HEK293 (cell line): ENCODE data around the gene PCDHB1.

Experiments
- CTCF ChIA-PET: fragments of 350-600 bp; formaldehyde crosslinking; extraction: SDS; loops from one replicate; lab custom pipeline; 2021; ENCODE audit warnings: antibody characterized with exemption; lab: Yijun Ruan, JAX
- POLR2A ChIA-PET: fragments of 300-600 bp; formaldehyde crosslinking; extraction: SDS; loops from one replicate; lab custom pipeline; 2020; ENCODE audit warnings: antibody characterized with exemption, inconsistent platforms; lab: Yijun Ruan, JAX
- H3K27ac ChIP-seq: fragments of 200-500 bp; sonication (Bioruptor generic); 2 replicates; pipeline ENCODE4 v1.5.1; 2014; ENCODE audit warnings: low read depth, low read length, control low read depth, inconsistent platforms; ENCODE audit errors: extremely low read depth
- H3K36me3 ChIP-seq, 2 experiments: fragments of 200-500 bp in 1 of 2; sonication (Bioruptor generic) in 1 of 2; 1 replicate in 1 of 2; 2 replicates in 1 of 2; pipeline ENCODE4 v1.5.1; 2014 to 2017; ENCODE audit warnings: inconsistent platforms in 2 of 2, low read length in 2 of 2; ENCODE audit not compliant: control insufficient read depth in 2 of 2, insufficient read depth in 1 of 2
- H3K4me1 ChIP-seq: fragments of 200-500 bp; sonication (Bioruptor generic); 2 replicates; pipeline ENCODE4 v1.5.1; 2014; ENCODE audit warnings: mild to moderate bottlenecking, low read length, inconsistent platforms; ENCODE audit not compliant: control insufficient read depth, insufficient read depth
- H3K4me3 ChIP-seq: 2 replicates; pipeline ENCODE4 v1.5.1; 2011; ENCODE audit warnings: low read depth, mild to moderate bottlenecking, control low read depth, low read length, moderate library complexity
- H3K9me3 ChIP-seq: fragments of 200-500 bp; sonication (Bioruptor generic); 2 replicates; pipeline ENCODE4 v1.5.1; 2014; ENCODE audit warnings: low read depth, low read length, inconsistent platforms; ENCODE audit not compliant: control insufficient read depth, insufficient read depth
- KLF9 ChIP-seq: fragments of 450-650 bp; formaldehyde crosslinking; IDR thresholded peaks from 2 replicates; pipeline ENCODE4 v1.5.1; 2016; ENCODE audit warnings: missing biosample characterization, missing genetic modification characterization, low read depth
- PRDM1 ChIP-seq: fragments of 450-650 bp; formaldehyde crosslinking; IDR thresholded peaks from 2 replicates; pipeline ENCODE4; 2016; ENCODE audit warnings: missing biosample characterization, missing genetic modification characterization
- SCRT1 ChIP-seq: fragments of 450-650 bp; formaldehyde crosslinking; IDR thresholded peaks from 2 replicates; pipeline ENCODE4 v1.5.1; 2016; ENCODE audit warnings: missing biosample characterization, missing genetic modification characterization, borderline replicate concordance
- SCRT2 ChIP-seq: fragments of 450-650 bp; formaldehyde crosslinking; IDR thresholded peaks from 2 replicates; pipeline ENCODE4 v1.5.1; 2016; ENCODE audit warnings: missing biosample characterization, missing genetic modification characterization
- SP2 ChIP-seq: fragments of 450-650 bp; formaldehyde crosslinking; IDR thresholded peaks from 2 replicates; pipeline ENCODE4 v1.5.1; 2016; ENCODE audit warnings: missing biosample characterization, missing genetic modification characterization
- SP3 ChIP-seq: fragments of 450-650 bp; formaldehyde crosslinking; IDR thresholded peaks from 2 replicates; pipeline ENCODE4 v1.5.1; 2016; ENCODE audit warnings: missing biosample characterization, missing genetic modification characterization
- TSHZ1 ChIP-seq: fragments of 450-650 bp; formaldehyde crosslinking; IDR thresholded peaks from 2 replicates; pipeline ENCODE4 v1.5.1; 2016; ENCODE audit warnings: missing biosample characterization, missing genetic modification characterization, borderline replicate concordance
- ZBTB48 ChIP-seq: fragments of 450-650 bp; formaldehyde crosslinking; IDR thresholded peaks from 2 replicates; pipeline ENCODE4 v1.5.1; 2016; ENCODE audit warnings: missing biosample characterization, missing genetic modification characterization
- ZNF184 ChIP-seq: fragments of 450-650 bp; IDR thresholded peaks from 2 replicates; pipeline ENCODE4 v1.5.1; 2018; ENCODE audit warnings: missing biosample characterization, mild to moderate bottlenecking, missing genetic modification characterization
- ZNF473 ChIP-seq: fragments of 450-650 bp; formaldehyde crosslinking; IDR thresholded peaks from 2 replicates; pipeline ENCODE4 v1.5.1; 2017; ENCODE audit warnings: missing biosample characterization, missing genetic modification characterization
- ZNF514 ChIP-seq: fragments of 450-650 bp; formaldehyde crosslinking; IDR thresholded peaks from 2 replicates; pipeline ENCODE4 v1.5.1; 2016; ENCODE audit warnings: missing biosample characterization, missing genetic modification characterization
- ZNF660 ChIP-seq: fragments of 450-650 bp; IDR thresholded peaks from 2 replicates; pipeline ENCODE4 v1.5.1; 2018; ENCODE audit warnings: missing biosample characterization, mild to moderate bottlenecking, missing genetic modification characterization
- ZNF677 ChIP-seq: fragments of 450-650 bp; IDR thresholded peaks from 2 replicates; pipeline ENCODE4 v1.5.0; 2018; ENCODE audit warnings: missing biosample characterization, mild to moderate bottlenecking, missing genetic modification characterization, moderate library complexity
- ZXDB ChIP-seq: fragments of 450-650 bp; formaldehyde crosslinking; IDR thresholded peaks from 2 replicates; pipeline ENCODE4 v1.5.1; 2016; ENCODE audit warnings: missing biosample characterization, missing genetic modification characterization
- TF ChIP-seq, protein P1 (sequence below): fragments of 450-650 bp; formaldehyde crosslinking; IDR thresholded peaks from 2 replicates; pipeline ENCODE4 v1.5.1; 2016; ENCODE audit warnings: missing biosample characterization, missing genetic modification characterization

PCDHB1 gene, protein sequence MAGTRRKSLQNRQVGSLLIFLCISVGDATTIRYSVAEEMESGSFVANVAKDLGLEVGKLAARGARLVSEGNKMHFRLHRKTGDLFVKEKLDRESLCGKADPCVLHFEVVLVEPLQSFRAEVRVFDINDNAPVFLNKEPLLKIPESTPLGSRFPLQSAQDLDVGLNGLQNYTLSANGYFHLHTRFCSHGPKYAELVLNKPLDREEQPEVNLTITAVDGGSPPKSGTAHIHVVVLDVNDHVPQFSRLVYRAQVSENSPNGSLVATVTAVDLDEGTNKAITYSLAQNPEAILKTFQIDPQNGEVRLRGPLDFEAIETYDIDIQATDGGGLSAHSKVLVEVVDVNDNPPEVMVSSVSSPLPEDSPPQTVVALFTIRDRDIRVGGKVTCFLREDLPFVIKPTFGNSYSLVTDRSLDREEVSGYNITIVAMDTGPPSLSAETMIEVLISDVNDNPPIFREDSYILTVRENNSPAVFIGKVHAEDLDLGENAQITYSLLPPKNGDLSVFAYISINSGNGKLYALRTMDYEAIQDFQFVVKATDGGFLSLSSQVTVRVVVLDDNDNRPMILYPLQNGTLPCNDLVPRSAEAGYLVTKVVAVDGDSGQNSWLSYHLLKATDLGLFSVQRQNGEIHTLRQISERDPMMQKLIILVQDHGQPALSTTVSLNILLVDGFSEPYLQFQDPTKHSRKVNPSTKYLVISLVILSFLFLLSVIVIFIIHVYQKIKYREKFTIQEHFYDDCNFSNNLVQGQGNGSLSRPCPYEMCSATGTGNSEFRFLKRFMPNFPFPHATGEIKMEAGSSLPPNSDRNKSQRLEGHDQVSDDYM

GRCh38 chr5:141050622-141051520, at the start of gene PCDHB1:
Gene PCDHB1 (plus strand): TSS chr5:141051374. CDS start chr5:141051471, 97 bp downstream.
- Histone ChIP-seq H3K27ac (no peak within 1 kb of the TSS), H3K4me3 (peak within 1 kb of the TSS; percentile 39), H3K9me3 (no peaks in the 10 kb centered on the region), H3K4me1 (no peaks in the 10 kb centered on the region), H3K36me3 (no peaks in the 10 kb centered on the region)
- ChIA-PET CTCF (interaction anchor here (0.6 to 1.9 kb wide), 3 partner anchors 9 to 182 kb away, joined by 3 to 7 read pairs (median 3); partner anchors contain the start of gene PCDHA11), POLR2A (no interaction called here)
- TF ChIP-seq SCRT1 (0 out of 2 replicates have a peak, but pooled peaks have one; percentile 52), TSHZ1 (tag by site-specific recombination) (no peak), SCRT2 (peak; percentile 98)

- CTCF ChIA-PET, result interaction anchor here (0.6 to 1.2 kb wide), 3 partner anchors 25 to 328 kb away, joined by 3 to 12 read pairs (median 4); no protein-coding TSS in a partner anchor
- H3K27ac ChIP-seq, result peak overlapping the region; percentile 62; the same call in 1 of the 2 replicates
- POLR2A ChIA-PET, result interaction anchor here (0.8 kb wide), 1 partner anchor 76 kb away, joined by 3 read pairs; the partner anchor contains the start of gene PCDHAC1
- TF ChIP-seq ZNF473 (no peak), ZNF677 (no peak), SP3 (tag by site-specific recombination) (peak; percentile 28; the same call in 1 of the 2 replicates)
- no peaks in the 10 kb centered on the region for H3K36me3 ChIP-seq
- peaks cover 24% of the 10 kb centered on the region for H3K4me1 ChIP-seq
- no peaks in the 10 kb centered on the region for H3K9me3 ChIP-seq
- H3K4me3 ChIP-seq, result peak overlapping the region; percentile 39
These were observed 49.7 kb upstream of the PCDHB1 start for GRCh38 chr5:141001446-141001843.

GRCh38 chr5:141001844-141002604, 49.1 kb upstream of the PCDHB1 start:
- Histone ChIP-seq H3K36me3 (no peaks in the 10 kb centered on the region), H3K9me3 (no peaks in the 10 kb centered on the region), H3K4me1 (peaks cover 24% of the 10 kb centered on the region), H3K4me3 (peak overlapping the region; percentile 39), H3K27ac (peak overlapping the region; percentile 62; the same call in 1 of the 2 replicates)
- CTCF ChIA-PET, result interaction anchor here (1.2 kb wide), 1 partner anchor 38 kb away, joined by 4 read pairs; no protein-coding TSS in a partner anchor
- POLR2A ChIA-PET, result interaction anchor here (0.8 kb wide), 1 partner anchor 76 kb away, joined by 3 read pairs; the partner anchor contains the start of gene PCDHAC1
- TF ChIP-seq, protein P1, sequence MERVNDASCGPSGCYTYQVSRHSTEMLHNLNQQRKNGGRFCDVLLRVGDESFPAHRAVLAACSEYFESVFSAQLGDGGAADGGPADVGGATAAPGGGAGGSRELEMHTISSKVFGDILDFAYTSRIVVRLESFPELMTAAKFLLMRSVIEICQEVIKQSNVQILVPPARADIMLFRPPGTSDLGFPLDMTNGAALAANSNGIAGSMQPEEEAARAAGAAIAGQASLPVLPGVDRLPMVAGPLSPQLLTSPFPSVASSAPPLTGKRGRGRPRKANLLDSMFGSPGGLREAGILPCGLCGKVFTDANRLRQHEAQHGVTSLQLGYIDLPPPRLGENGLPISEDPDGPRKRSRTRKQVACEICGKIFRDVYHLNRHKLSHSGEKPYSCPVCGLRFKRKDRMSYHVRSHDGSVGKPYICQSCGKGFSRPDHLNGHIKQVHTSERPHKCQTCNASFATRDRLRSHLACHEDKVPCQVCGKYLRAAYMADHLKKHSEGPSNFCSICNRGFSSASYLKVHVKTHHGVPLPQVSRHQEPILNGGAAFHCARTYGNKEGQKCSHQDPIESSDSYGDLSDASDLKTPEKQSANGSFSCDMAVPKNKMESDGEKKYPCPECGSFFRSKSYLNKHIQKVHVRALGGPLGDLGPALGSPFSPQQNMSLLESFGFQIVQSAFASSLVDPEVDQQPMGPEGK (tag by site-specific recombination), result no peak
- TF ChIP-seq ZNF473 (no peak), ZNF660 (tag by site-specific recombination) (no peak), TSHZ1 (tag by site-specific recombination) (no peak), PRDM1 (tag by site-specific recombination) (no peak), KLF9 (tag by site-specific recombination) (no peak), ZBTB48 (tag by site-specific recombination) (no peak), ZNF514 (tag by site-specific recombination) (no peak), SP3 (tag by site-specific recombination) (no peak; the same call in none of the 2 replicates), SP2 (tag by site-specific recombination) (peak; percentile 34; the same call in 1 of the 2 replicates), ZXDB (tag by site-specific recombination) (peak; percentile 15; the same call in 1 of the 2 replicates), ZNF184 (tag by site-specific recombination) (no peak)
